ENCODE measurements around the gene ADAM11.

Gene ADAM11

DNA sequence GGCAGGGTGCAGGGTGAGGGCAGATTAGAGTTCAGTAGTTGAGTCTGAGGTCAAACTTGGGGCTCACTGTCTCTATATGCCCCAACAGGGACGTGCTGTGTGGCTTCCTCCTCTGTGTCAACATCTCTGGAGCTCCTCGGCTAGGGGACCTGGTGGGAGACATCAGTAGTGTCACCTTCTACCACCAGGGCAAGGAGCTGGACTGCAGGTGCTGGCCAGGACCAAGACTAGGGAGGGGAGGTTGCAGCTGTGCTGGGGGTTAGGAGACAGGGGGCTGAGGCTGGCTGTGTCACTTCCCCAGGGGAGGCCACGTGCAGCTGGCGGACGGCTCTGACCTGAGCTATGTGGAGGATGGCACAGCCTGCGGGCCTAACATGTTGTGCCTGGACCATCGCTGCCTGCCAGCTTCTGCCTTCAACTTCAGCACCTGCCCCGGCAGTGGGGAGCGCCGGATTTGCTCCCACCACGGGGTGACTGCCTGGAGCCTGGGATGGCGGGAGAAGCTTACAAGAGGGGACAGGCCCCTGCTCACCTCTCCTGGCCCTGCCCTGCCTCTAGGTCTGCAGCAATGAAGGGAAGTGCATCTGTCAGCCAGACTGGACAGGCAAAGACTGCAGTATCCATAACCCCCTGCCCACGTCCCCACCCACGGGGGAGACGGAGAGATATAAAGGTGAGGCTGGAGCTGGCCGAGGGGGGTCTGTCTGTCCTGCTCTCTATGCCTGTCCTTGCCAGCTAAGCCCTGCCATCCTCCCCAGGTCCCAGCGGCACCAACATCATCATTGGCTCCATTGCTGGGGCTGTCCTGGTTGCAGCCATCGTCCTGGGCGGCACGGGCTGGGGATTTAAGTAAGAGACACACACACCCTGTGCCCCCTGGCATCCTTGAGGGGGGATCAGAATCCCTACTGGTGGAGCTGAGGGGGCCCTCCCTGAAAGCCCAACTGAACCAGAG lies 18.9 kb downstream of the ADAM11 start:
- peaks cover 29% of the 10 kb centered on the region for H3K4me1 ChIP-seq (ENCODE audit: control insufficient read depth, insufficient read depth, low read length)

DNA sequence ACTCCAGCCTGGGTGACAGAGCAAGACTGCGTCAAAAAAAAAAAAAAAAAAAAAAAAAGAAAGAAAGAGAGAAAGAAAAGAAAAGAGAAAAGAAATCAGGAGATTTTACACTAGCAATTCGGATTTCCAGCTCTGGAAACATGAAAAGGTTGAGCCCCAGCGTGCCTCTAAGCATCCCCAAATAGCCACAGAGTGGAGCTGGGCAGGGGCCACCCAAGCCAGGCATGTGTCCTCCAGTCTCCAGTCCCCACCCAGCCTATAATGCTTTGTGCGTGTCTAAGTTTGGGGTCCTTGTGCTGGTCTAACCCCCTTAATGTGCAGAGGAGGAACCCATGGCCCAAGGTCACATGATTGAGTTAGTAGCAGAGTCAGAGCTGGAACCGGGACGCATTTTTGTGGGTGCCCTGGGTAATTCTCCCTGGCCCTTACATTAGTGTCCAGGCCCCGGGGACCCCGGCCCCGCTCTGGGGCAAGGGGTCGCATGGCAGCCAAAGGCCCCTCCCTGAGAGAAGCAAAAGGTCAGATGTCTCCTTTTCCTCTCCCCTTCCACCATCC lies 19.9 kb downstream of the ADAM11 start:
- no peak overlapping the region for H3K9ac ChIP-seq (ENCODE audit: low read depth, low read length)
- H3K4me1 ChIP-seq (ENCODE audit: control insufficient read depth, insufficient read depth, low read length), result peaks cover 32% of the 10 kb centered on the region
- no peaks in the 10 kb centered on the region for H3K36me3 ChIP-seq (ENCODE audit: control insufficient read depth, insufficient read depth, low read length)
- no peak overlapping the region for H3K27ac ChIP-seq (ENCODE audit: low read depth, low read length)
- H3K4me3 ChIP-seq (ENCODE audit: low read depth, low read length), result peak overlapping the region; percentile 59; the same call in 1 of the 2 replicates
- H3K27me3 ChIP-seq (ENCODE audit: control insufficient read depth, insufficient read depth, low read length), result peaks cover 20% of the 10 kb centered on the region
- no peaks in the 10 kb centered on the region for H3K9me3 ChIP-seq (ENCODE audit: control insufficient read depth, insufficient read depth, low read length)

More for the DNA sequence above, 18.9 kb downstream of the ADAM11 start:
- H3K9me3 ChIP-seq (ENCODE audit: control insufficient read depth, insufficient read depth, low read length), result no peaks in the 10 kb centered on the region
- H3K9ac ChIP-seq (ENCODE audit: low read depth, low read length), result no peak overlapping the region
- H3K27me3 ChIP-seq (ENCODE audit: control insufficient read depth, insufficient read depth, low read length), result peaks cover 20% of the 10 kb centered on the region
- no peaks in the 10 kb centered on the region for H3K36me3 ChIP-seq (ENCODE audit: control insufficient read depth, insufficient read depth, low read length)
- no peak overlapping the region for H3K4me3 ChIP-seq (ENCODE audit: low read depth, low read length)
- H3K27ac ChIP-seq (ENCODE audit: low read depth, low read length), result no peak overlapping the region

DNA sequence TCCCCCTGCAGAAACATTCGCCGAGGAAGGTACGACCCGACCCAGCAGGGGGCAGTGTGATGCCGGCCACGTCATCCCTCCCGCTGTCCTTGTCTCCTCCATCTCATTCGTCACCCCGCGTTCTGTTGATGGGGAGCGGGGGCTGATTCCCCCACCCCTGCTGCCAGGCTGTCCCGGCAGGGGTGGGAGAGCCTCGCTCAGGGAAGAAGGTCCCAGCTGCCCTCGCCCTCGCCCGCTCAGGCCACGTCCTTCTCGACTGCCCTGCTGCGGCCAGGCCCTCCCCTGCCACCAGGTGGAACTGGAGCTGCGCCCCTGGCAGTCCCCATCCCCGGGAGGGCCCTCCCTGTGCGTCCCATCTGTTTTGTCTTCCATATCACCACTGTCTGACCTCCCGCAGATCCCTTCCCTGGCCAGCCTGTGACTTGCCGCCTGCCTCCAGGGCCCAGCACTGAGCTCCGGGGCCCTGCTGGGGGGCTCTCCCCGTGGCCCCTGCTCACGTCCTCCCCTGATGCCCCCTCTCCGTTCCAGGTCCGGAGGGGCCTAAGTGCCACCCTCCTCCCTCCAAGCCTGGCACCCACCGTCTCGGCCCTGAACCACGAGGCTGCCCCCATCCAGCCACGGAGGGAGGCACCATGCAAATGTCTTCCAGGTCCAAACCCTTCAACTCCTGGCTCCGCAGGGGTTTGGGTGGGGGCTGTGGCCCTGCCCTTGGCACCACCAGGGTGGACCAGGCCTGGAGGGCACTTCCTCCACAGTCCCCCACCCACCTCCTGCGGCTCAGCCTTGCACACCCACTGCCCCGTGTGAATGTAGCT lies 20.6 kb downstream of the ADAM11 start:
- Histone ChIP-seq H3K4me1 (ENCODE audit: control insufficient read depth, insufficient read depth, low read length) (peaks cover 32% of the 10 kb centered on the region), H3K4me3 (ENCODE audit: low read depth, low read length) (peak overlapping the region; percentile 59), H3K27me3 (ENCODE audit: control insufficient read depth, insufficient read depth, low read length) (peaks cover 20% of the 10 kb centered on the region), H3K27ac (ENCODE audit: low read depth, low read length) (no peak overlapping the region), H3K36me3 (ENCODE audit: control insufficient read depth, insufficient read depth, low read length) (no peaks in the 10 kb centered on the region), H3K9ac (ENCODE audit: low read depth, low read length) (no peak overlapping the region), H3K9me3 (ENCODE audit: control insufficient read depth, insufficient read depth, low read length) (no peaks in the 10 kb centered on the region)

DNA sequence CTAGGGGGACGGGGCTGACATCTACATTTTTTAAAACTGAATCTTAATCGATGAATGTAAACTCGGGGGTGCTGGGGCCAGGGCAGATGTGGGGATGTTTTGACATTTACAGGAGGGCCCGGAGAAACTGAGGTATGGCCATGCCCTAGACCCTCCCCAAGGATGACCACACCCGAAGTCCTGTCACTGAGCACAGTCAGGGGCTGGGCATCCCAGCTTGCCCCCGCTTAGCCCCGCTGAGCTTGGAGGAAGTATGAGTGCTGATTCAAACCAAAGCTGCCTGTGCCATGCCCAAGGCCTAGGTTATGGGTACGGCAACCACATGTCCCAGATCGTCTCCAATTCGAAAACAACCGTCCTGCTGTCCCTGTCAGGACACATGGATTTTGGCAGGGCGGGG lies 21.4 kb downstream of the ADAM11 start:
- Histone ChIP-seq H3K4me1 (ENCODE audit: control insufficient read depth, insufficient read depth, low read length) (peaks cover 32% of the 10 kb centered on the region), H3K9me3 (ENCODE audit: control insufficient read depth, insufficient read depth, low read length) (no peaks in the 10 kb centered on the region)

DNA sequence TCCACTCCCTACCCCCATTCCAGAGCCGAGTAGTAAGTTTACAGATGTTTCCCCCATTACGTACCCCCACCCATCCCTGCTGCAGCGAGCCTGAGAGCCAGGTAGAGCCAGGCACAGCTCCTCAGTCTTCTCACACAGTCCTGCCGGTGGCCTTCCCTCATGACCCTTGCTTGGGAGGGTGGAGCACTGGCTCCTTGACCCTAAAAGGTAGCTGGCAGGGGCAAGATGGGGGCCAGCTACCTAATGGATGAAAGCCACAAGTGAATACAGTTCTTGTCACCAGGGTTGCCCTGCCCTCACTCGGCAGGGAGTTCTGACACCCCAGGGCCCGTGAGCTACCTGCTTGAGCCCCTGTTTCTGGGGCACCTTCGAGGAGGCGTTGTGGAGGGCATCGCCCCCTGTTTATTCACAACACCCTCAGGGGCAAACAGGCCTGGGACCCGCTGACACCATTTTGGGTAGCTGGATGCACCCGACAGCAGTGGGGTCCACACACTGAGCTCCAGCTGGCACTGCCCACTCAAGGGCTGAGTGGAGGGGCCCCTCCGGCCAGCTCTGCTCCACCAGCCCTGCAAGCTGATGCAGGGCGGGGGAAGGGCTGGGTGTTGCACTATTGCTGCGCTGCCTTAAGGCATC lies 22.2 kb downstream of the ADAM11 start:
- H3K4me1 ChIP-seq (ENCODE audit: control insufficient read depth, insufficient read depth, low read length), result peaks cover 32% of the 10 kb centered on the region
- no peaks in the 10 kb centered on the region for H3K36me3 ChIP-seq (ENCODE audit: control insufficient read depth, insufficient read depth, low read length)
- H3K9ac ChIP-seq (ENCODE audit: low read depth, low read length), result no peak overlapping the region
- no peaks in the 10 kb centered on the region for H3K9me3 ChIP-seq (ENCODE audit: control insufficient read depth, insufficient read depth, low read length)
- no peak overlapping the region for H3K27ac ChIP-seq (ENCODE audit: low read depth, low read length)
- peaks cover 20% of the 10 kb centered on the region for H3K27me3 ChIP-seq (ENCODE audit: control insufficient read depth, insufficient read depth, low read length)
- no peak overlapping the region for H3K4me3 ChIP-seq (ENCODE audit: low read depth, low read length)

More for the DNA sequence above, 21.4 kb downstream of the ADAM11 start:
- Histone ChIP-seq H3K27ac (ENCODE audit: low read depth, low read length) (no peak overlapping the region), H3K4me3 (ENCODE audit: low read depth, low read length) (no peak overlapping the region), H3K9ac (ENCODE audit: low read depth, low read length) (no peak overlapping the region), H3K36me3 (ENCODE audit: control insufficient read depth, insufficient read depth, low read length) (no peaks in the 10 kb centered on the region), H3K27me3 (ENCODE audit: control insufficient read depth, insufficient read depth, low read length) (peaks cover 20% of the 10 kb centered on the region)

DNA sequence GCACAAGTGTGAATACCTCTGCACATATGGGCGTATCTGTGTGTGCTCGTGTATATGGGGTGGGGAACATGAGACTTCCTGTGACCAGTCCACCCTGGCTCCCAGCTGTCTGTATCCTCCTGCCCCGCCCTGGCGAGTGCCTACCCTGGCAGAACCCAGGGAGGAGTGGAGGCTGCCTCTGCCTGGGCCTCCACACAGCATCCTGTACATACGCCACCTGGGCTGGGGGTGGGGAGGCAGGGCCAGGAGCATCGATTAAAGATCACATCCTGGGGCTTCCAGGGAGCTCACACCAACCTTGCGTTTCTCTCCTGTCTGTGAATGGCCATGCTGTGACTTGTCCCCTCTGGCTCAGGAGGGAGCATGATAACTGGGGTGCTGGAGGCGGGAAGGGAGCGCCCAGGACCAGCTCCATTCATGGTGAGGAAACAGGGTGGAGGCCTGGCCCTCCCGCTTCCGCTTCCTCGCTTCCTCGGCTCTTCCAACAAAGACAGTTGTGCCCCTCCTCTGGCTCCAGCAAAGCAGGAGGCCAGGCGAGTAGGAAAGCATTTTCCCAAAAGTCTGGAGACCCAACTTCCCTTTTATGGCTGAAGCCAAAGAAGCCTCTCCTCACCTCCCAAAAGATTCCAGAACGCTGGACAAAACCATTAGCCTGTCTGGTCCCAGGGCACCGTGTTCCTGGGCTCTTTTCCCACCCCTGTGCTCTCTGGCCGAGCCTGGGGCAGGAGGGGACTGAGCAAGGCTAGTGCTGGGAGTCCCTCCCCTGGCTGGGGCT lies 22.9 kb downstream of the ADAM11 start:
- Histone ChIP-seq H3K27ac (ENCODE audit: low read depth, low read length) (peak overlapping the region; percentile 63), H3K4me3 (ENCODE audit: low read depth, low read length) (no peak overlapping the region), H3K36me3 (ENCODE audit: control insufficient read depth, insufficient read depth, low read length) (no peaks in the 10 kb centered on the region), H3K27me3 (ENCODE audit: control insufficient read depth, insufficient read depth, low read length) (peaks cover 13% of the 10 kb centered on the region), H3K9ac (ENCODE audit: low read depth, low read length) (peak overlapping the region; percentile 45; the same call in 1 of the 2 replicates), H3K9me3 (ENCODE audit: control insufficient read depth, insufficient read depth, low read length) (no peaks in the 10 kb centered on the region), H3K4me1 (ENCODE audit: control insufficient read depth, insufficient read depth, low read length) (peaks cover 29% of the 10 kb centered on the region)

DNA sequence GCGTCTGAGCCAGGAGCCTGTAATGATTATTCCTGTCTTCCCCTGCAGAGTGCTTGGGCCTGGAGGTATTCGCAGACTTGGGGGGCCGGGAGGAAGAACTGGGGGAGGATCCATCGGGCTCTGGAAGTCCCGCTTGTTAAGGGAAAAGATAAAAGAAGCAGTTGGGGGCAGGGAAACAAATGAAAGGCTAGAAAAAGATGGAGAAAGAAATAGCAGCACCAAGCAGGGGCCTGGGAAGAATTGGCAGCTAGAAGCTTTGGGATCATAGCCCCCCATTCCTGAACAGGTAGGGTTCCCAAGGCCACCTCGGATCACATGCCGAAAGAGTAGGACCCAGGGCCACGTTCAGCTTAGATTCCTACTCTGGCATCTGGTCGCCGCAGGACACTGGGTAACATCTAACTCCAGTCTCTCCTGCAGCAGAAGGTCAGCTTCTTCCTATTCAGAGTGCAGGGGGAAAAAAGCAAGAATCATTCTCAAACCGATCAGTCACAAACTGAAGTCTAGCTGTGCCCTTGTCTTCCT lies 23.6 kb downstream of the ADAM11 start:
- peaks cover 29% of the 10 kb centered on the region for H3K4me1 ChIP-seq (ENCODE audit: control insufficient read depth, insufficient read depth, low read length)
- H3K9me3 ChIP-seq (ENCODE audit: control insufficient read depth, insufficient read depth, low read length), result no peaks in the 10 kb centered on the region
- no peak overlapping the region for H3K4me3 ChIP-seq (ENCODE audit: low read depth, low read length)
- H3K9ac ChIP-seq (ENCODE audit: low read depth, low read length), result peak overlapping the region; percentile 45; the same call in 1 of the 2 replicates
- H3K27me3 ChIP-seq (ENCODE audit: control insufficient read depth, insufficient read depth, low read length), result 0 out of 2 replicates have a peak, but pooled peaks cover 7% of the 10 kb centered on the region
- H3K27ac ChIP-seq (ENCODE audit: low read depth, low read length), result peak overlapping the region; percentile 63
- no peaks in the 10 kb centered on the region for H3K36me3 ChIP-seq (ENCODE audit: control insufficient read depth, insufficient read depth, low read length)

DNA sequence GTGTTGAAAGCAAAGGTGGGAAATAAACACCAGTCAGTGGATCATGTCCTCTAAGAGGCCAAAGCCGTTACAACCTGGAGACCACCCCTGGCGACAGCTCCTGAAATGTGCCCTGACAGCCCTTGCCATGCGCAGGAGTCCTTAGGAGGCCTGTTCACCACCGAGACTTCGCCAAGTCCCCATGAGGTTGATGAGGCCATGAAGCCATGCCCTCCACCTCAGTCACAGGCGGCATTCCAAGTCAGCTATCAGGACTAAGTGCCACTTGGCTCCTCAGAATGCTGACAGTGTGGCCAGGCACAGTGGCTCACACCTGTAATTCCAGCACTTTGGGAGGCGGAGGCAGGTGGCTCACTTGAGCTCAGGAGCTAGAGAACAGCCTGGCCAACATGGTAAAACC lies 27.1 kb downstream of the ADAM11 start:
- peaks cover 19% of the 10 kb centered on the region for H3K4me1 ChIP-seq (ENCODE audit: control insufficient read depth, insufficient read depth, low read length)

DNA sequence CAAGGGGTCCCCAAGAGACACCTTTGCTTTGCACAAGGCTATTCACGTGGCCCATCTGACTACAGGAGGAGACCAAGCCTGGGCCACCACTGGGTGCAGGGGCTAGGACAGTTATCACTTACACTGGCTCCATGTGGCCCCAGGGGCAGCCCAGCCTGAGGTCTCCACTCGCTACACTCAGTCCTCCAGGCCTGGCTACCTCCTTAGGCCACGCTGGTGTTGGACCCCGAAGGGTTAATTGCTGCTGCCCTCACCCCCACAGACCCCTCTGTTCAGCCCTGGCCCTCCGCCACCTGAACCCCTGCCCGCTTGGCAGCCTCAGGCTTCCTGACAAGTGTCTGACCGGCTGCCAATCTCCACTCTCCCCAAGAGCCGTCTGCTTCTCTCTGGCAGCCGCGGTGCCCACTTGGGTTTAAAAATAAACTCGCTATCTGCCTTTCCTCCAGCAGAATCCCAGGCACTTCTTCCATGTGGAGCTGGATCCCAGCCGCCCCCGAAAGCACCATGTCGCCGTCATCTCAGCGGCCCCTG lies 27.8 kb downstream of the ADAM11 start:
- Histone ChIP-seq H3K36me3 (ENCODE audit: control insufficient read depth, insufficient read depth, low read length) (no peaks in the 10 kb centered on the region), H3K27ac (ENCODE audit: low read depth, low read length) (no peak overlapping the region), H3K4me1 (ENCODE audit: control insufficient read depth, insufficient read depth, low read length) (peaks cover 13% of the 10 kb centered on the region), H3K9me3 (ENCODE audit: control insufficient read depth, insufficient read depth, low read length) (no peaks in the 10 kb centered on the region), H3K4me3 (ENCODE audit: low read depth, low read length) (no peak overlapping the region), H3K9ac (ENCODE audit: low read depth, low read length) (no peak overlapping the region), H3K27me3 (ENCODE audit: control insufficient read depth, insufficient read depth, low read length) (no peaks in the 10 kb centered on the region)

More for the DNA sequence above, 27.1 kb downstream of the ADAM11 start:
- H3K9ac ChIP-seq (ENCODE audit: low read depth, low read length), result no peak overlapping the region
- H3K9me3 ChIP-seq (ENCODE audit: control insufficient read depth, insufficient read depth, low read length), result no peaks in the 10 kb centered on the region
- no peak overlapping the region for H3K27ac ChIP-seq (ENCODE audit: low read depth, low read length)
- H3K4me3 ChIP-seq (ENCODE audit: low read depth, low read length), result no peak overlapping the region
- no peaks in the 10 kb centered on the region for H3K36me3 ChIP-seq (ENCODE audit: control insufficient read depth, insufficient read depth, low read length)
- no peaks in the 10 kb centered on the region for H3K27me3 ChIP-seq (ENCODE audit: control insufficient read depth, insufficient read depth, low read length)

All from HUES48 (cell line).